NCI-H187 treated with DMSO at 0.1 percent for 48 hours (cell line): ENCODE data around the gene LCP1.
"Not testable (repeated sequence)": the region's sequence is repeated elsewhere in the genome, so short reads cannot be mapped to it uniquely, and the experiment has no call there.

ENCODE experiments used
- DNase-seq: peaks from one replicate; lab custom pipeline; 2025; lab: John Stamatoyannopoulos, UW

The LCP1 gene, protein sequence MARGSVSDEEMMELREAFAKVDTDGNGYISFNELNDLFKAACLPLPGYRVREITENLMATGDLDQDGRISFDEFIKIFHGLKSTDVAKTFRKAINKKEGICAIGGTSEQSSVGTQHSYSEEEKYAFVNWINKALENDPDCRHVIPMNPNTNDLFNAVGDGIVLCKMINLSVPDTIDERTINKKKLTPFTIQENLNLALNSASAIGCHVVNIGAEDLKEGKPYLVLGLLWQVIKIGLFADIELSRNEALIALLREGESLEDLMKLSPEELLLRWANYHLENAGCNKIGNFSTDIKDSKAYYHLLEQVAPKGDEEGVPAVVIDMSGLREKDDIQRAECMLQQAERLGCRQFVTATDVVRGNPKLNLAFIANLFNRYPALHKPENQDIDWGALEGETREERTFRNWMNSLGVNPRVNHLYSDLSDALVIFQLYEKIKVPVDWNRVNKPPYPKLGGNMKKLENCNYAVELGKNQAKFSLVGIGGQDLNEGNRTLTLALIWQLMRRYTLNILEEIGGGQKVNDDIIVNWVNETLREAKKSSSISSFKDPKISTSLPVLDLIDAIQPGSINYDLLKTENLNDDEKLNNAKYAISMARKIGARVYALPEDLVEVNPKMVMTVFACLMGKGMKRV

DNA sequence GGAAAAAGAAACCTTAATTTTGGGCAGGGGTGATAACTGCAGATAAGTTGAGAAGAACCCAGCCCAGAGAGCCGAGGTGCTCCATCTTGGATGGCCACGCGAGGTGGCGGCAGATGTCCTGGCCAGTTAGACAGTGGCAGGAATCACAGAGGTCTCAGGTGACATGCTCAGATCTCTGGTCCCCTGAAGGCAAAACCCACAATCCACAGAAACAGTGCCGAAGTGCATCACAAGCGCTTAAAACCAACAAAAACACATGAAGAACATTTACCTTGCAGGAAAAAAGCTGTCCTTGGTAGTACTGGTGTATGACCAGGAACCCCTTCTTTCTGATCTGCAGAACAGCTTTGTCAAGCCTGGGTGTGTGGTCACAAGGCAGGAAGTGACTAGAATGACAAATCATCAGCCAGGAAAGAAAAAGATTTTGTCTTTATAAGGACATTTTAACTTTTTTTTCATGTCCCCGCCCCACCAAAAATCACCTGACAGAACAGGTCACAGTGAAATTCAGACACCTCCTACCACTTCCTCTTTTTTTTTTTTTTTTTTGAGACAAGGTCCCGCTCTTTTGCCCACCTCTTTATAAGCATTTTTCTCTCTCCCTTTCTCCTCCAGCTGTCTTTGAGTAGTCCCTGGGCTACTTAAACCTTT is at the start of gene LCP1:
Gene LCP1, minus strand, starts transcription at position 338 of the 651 bp plus-strand sequence. CDS start 22,515 bp downstream, outside the sequence.
- DNase-seq, result no peak

DNA sequence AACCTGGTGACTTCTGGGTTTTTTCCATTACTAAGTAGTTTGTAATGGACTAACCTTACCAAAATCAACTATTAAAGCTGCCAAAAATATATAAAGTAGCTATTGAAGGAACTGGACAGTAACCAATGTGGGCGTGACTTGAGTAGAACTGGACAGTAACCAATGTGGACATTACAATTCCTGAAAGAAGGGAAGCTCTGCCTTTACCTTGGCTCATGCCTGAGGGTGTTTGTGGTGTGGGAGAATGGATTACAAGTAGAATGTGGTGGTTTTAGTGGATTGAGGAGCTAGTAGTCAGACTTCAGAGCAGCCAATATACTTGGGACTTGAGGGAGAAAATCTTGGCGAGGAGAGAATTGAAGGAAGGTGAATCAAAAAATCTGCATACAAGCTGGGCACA is 47.3 kb upstream of the LCP1 start:
- no peak for DNase-seq

DNA sequence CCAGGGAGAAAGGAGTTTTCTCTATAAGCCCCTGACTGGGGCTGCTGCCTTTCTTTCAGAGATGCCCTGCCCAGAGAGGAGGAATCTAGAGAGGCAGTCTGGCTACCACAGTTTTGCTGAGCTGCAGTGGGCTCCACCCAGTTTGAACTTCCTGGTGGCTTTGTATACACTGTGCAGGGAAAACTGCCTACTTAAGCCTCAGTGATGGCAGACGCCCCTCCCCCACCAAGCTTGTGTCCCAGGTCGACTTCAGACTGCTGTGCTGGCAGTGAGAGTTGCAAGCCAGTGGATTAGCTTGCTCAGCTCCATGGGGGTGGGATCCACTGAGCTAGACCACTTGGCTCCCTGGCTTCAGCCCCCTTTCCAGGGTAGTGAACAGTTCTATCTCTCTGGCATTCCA is 38.3 kb upstream of the LCP1 start:
- DNase-seq, result not testable (repeated sequence)

DNA sequence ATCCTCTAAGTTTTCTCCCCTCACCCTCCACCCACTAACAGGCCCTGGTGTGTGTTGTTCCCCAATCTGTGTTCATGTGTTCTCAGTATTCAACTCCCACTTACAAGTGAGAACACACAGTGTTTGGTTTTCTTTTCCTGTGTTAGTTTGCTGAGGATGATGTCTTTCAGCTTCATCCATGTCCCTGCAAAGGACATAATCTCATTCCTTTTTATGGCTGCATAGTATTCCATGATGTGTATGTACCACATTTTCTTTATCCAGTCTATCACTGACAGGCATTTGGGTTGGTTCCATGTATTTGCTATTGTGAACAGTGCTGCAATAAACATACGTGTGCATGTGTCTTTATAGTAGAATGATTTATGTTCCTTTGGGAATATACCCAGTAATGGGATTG is 32.8 kb upstream of the LCP1 start:
- not testable (repeated sequence) for DNase-seq

DNA sequence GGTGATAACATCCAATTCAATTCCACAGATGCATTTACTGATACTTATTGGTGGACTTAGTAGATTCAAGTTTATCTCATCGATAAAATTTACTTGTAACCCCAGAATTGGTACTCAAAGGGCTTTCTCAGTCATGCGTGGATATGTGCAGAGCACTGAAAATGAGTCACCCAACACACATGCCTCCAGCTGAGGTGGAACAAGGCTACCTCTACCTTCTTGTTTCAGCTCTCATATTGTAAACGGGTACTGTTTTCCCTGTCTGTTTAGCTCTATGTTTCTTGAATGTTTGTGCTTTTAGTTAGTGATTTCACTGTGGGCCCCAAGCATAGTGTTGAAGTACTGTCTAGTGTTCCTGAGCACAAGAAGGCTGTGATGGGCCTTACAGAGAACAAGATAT is 31.3 kb upstream of the LCP1 start:
- DNase-seq, result no peak

DNA sequence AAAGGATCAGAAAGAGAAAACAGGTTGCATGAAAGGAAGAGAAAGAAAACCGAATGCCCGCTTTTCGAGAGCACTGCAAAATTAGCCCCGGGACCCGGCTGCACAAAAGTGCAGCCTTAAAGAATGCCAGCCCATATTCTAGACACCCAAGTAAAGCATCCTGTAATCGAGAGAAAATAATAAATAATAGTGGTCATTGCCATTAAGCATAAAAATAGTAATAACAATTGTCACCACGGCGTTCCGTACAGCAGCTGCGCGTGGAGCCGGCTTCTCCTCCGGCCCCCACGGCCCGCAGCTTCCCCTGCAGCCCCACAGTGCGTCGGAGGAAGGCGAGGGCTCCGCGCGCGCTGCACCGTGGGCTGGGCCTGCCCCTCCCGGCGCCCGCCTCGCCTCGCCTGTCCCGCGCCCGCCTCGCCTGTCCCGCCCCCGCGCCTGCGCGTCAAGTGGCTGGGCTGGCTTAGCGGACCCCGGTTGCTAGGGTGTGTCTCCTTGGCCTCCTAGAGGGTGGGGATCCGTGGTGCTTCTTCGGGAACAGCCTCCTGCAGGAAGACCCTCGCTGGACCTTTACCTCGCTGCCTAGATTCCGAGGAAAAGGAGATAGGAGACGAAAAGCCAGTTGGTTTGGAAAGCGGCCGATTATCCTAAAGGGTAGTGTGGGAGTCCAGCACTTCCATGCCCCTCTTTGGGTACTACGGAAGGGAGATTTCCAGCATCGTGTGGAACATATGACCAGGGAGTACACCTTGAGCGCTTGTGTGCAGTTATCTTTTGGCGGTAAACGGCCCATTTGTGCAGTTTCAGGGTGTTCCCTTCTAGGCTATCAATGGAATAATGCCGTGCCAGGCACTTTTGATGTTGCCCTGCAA is 29.7 kb upstream of the LCP1 start, which contains the start of gene LRRC63:
Gene LRRC63, plus strand, starts transcription at position 446 of the 869 bp plus-strand sequence. CDS start 1,107 bp downstream, outside the sequence.
- no peak for DNase-seq

DNA sequence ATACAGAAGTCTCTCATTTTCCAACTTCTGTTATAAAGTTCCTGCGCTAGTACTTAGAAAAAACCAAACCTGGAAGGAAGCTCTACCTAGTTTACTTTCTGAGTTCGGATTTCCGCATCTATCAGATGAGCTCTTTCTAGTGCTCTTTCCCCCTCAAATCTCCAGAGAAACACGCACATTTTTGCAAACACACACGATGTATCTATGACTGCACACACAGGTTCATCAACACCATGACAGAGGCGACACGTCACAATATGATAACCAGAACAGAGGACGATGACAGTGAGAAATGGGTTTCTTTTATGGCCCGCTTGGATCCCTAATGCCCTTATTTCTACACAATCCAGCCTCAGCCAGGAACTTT is 29.1 kb upstream of the LCP1 start:
- DNase-seq, result no peak

DNA sequence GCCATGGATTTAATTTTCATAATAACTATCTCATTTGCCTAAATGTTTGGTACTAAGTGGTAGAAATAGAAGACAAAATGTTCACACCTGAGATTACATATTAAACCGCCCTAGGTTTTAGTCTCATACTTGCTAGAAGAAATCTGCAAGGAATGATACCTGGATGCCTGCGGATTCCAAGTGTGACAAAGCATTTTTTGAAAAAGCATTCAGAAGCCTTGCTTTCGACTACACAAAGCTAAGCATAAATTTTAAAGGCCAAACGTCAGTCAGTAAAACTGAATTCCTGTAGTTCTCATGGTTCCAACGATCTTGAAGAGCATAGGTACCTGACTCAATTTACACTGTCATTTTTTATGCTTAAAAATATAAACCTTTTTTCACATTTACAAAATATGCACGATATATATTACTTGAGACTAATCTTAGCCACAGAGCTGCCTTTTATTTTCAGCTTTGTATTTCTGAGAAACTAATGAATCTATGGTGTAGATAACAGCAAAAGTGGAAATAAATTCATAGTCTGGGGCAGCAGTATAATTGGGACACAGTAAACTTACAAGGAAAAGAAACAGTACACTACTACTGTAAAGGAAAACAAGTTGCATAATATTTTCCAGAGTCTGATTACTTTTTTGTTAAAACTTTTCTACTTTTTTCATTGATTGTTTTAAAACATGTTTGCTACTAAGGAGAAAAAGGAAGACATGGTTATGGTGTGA is 28.5 kb upstream of the LCP1 start:
- DNase-seq, result no peak

DNA sequence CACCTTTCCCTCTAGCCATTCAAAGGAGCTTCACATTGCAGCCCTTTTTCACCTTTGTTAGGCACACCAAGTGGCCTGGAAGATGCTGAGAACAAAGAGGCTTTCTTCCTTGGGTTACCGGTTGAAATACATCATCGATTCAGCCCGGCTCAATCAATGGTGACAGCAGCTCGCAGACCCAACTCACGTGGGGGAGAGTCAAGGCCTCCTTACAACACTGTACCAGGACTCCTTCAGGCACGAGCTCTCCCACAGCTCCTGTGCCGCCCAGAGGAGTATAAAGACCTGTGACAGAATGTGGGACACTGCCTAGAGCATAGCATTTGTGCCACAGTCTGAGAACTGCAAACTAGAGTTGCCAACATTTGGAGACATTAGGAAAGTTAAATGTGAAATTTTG is 25.9 kb upstream of the LCP1 start:
- no peak for DNase-seq

DNA sequence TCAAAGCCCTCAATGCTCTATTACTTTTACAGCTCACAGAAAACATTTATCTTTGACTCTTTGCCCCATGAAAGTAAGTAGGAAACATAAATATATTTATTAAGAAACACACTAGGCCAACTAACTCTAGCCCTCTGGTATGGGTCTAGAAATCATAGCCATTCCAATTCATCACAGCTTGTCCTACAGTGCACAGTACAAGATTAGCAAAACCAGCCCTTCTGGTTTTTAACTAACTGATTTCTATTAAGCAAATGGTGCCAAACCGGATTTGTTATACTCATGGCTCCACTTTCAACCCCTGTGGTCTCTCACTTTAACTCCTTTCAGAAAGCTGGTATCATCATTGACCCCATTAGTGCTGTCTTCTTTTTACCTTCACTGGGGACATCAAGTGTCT is 24.2 kb upstream of the LCP1 start:
- no peak for DNase-seq

DNA sequence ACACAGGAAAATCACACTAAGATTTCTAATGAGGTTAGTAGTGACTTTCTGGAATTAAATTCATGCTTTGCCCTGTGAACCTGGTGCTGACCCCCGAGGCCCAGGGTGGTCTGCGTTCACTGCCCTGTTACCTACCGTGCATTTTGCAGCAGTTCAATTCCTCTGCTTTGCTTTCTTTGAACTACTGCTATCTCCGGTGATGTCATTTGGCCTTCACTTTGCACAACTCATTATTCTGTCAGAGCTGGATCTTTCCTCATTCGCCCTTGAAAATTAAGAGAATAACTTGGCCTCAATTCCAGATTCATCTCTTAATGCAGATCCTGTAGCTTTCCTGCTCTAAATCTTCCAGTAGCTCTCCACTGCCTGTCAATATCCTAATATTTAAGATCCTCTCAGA is 21.0 kb upstream of the LCP1 start:
- no peak for DNase-seq

DNA sequence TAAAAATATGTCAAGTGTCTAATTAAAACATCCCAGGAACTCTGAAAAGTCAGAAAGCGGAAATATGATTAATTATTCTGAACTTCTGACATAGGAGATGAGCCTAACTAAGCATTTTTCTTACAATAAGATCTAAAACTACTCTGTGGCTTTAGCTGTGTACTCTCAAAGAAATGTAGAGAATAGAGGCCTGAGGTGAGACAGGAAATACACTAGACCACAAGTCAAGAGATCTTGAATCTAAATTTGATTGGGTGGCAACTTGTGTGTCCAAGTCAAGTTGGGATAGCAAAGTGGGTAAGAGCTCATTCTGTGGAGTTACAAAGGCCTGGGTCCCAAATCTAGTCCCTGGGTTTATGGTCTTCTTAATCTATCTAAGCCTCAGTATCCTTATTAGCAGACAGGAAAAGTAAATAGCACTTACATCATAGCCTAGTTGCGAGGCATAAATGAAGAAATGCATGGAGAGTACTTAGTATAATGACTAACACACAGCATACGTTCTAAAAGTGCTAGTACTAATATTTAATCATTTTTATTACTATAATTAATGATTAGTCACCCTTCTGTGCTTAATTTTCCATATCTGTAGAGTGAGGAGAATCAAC is 20.3 kb upstream of the LCP1 start:
- DNase-seq, result no peak

DNA sequence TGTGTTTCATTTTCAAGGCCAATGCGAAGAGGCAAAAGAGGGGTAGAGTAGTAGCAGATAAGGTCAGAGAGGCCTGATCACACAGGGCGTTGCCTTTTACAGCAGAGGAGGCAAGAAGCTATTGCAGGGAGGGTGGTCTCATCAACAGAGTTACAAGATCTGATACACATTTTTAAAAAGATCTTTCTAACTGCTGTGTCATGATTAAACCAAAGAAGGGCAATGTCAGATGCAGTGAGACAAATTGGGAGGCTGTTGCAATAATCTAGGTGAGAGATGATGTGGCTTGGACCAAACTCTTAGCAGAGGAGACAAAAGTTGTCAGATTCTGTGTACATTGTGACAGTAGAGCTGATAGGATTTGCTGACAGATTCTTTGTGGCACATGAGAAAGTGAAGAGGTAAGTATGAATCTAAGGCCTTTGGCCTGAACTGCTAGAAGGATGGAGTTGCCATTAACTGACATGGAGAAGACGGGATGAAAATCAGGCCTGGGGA is 16.8 kb upstream of the LCP1 start:
- DNase-seq, result no peak

DNA sequence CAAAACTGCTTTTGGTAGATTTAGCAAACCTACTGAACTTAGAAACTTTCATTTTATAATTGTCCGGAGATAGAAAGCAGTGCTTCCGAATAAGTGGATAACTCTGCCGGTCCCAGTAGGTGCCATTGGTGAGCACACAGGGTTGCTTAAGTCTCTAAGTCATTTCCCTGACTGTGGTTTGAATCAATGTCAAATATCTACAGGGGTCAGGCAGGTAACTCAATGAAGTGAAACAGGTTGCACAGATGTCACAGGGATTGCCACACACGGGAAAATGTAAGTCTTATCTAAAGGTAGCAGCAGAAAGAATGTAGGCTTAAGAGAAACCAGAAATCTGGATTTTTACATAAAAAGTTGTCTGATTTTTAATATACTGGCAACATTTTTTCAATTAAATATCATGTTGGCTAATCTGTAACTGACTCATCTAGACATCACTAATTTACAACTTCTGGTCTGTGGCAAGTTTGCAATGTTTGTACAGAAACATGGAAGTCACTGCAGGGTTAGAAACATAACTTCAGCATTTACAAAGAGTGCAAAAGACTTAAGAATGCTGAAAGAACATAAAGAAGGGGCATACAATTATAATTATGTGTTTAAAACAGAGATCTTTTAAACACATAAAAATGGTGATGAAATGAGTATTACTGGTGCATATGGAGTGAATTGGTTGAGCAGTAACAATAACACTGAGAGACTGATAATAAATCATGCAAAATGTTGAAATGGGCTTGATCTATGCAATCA is 15.5 kb upstream of the LCP1 start:
- DNase-seq, result no peak

DNA sequence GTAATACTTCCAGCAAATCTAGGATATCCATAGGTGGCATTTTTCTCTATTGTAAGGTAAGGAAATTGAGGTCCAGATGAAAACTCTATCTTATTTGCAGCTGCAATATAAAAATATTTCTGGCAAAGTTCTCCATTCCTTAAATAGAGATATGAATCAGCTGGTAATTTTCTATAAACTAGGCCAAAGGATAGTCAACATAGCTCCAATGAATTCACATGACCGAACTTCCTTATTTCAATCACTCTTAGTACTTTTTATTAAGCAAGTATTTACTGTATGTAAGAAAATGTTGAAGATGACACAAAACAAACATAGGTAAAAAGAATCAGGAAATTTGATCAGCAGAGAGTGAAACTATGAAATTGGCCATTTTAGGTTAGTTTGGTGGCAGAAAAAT is 13.0 kb upstream of the LCP1 start:
- no peak for DNase-seq

DNA sequence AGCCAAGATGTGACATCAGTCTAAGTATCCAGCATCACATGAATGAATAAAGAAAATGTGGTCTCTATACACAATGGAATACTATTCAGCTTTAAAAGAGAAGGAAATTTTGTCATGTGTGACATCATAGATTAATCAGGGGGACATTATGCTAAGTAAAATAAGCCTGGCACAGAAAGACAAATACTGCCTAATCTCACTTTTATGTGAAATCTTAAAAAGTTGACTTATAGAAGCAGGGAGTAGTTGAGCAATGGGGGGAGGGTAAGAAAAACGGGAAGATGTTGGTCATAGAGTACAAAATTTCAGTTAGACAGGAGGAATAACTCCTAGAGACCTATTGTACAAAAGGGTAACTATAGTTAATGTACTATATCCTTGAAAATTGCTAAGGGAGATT is 10.4 kb upstream of the LCP1 start:
- DNase-seq, result no peak

DNA sequence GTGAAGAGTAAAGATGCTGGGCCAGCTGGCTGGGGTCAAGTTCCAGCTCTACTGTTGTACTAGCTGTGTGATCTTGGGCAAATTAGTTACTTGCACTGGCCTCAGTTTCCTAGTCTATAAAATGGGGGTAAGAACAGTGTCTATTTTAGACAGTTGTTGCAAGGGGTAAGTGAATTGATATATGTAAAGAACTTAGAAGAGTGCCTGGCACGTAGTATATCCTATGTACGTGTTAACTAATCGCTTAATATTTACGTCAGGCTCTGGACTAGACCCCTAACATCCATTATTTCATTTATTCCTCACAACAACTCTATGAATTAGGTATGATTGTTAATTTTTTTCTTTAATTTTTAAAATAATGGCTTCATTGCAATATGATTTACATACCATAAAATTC is 3.7 kb upstream of the LCP1 start:
- DNase-seq, result no peak

DNA sequence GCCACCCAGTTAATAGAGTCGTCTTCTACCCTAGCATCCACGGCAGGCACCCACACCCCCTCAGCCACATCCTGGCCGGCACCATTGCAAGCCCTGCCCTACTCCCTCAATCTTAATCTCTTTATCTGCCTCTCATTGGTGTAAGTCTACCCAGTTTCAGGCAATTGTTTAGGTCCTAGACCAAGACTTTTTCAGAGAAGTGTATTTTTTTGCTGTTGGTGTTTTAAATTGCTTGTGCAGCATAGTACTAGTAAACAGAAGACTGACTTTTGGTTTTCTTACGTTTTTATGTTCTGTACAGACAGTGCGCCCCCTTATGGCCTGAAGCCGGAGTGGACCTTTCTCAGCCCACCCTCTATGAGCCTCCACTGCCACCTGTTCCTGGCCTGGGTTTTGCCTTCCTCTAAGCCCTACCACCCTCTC is 2.3 kb upstream of the LCP1 start:
- DNase-seq, result no peak

DNA sequence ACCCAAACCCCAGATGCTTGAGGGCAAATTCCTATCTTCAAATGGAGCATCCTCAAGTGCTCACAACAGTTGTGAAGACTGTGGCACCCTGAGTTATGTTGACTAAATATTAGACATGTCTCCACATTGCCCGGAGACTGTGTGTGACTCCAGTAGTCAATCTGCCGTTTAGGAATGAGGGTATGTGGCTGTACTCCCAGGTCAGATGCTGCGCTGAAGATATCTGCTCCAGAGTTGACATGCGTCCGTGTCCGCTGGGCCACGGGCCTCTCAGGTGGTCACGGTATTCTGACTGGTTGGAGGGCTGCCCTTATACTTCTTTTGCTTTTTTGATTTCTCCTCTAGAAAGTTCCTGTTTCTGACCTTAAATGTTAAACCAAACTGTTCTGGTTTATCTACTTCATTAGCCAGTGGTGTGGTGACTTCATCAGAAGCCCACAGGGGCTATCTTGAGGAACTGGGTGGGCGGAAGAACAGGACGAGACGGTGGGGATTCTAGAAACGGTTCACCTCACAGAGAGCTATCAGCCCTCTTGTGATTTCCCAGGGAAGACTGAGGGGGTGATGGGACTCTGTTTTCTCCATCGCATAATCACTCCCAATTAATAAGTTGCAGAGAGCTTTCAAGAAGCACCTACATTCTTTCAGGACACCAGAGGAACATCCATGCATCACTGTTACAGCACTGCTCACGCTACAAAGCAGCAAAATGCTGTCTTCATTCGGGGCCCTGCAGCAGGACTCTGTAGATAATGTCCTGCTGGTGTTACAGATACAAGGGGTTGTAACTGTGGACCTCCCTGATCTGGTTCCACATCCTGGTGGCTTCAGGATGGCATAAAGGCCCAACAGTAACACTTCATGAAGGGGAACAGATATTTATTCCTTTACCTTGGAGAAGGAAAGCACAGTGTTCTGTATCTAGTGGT is 1.3 kb upstream of the LCP1 start:
- no peak for DNase-seq
